Measurements from ENCODE around the gene CREB3L1. TPM values are rescaled to one million over a fixed set of nuclear protein-coding genes. Genes with fewer than 3 reads are reported as not detected.

The CREB3L1 gene
- total and polyA plus RNA-seq, 2 of the 13 experiments (the other 11 are each of a cell fraction or from before 2014, with no cell fraction given), result not detected

- TF ChIP-seq HMGXB4 (CRISPR knock-in tag; IDR thresholded peaks at IDR 0.05; ENCODE audit: borderline replicate concordance in 1 of 2, low read depth in 1 of 2) (no peak; a peak in 1 of 4 replicates), ZNF260 (CRISPR knock-in tag; IDR thresholded peaks at IDR 0.05; ENCODE audit: borderline replicate concordance, low read depth) (no peak), BRD4 (CRISPR knock-in tag; IDR thresholded peaks at IDR 0.05) (no peak), ZFP37 (CRISPR knock-in tag; IDR thresholded peaks at IDR 0.05; ENCODE audit: borderline replicate concordance) (no peak), TEAD3 (CRISPR knock-in tag; optimal IDR thresholded peaks at IDR 0.05; ENCODE audit: borderline replicate concordance) (no peak), XBP1 (CRISPR knock-in tag; IDR thresholded peaks at IDR 0.05) (no peak), GATA4 (IDR thresholded peaks at IDR 0.05; ENCODE audit: borderline replicate concordance, low read depth) (no peak), TOE1 (CRISPR knock-in tag; IDR thresholded peaks at IDR 0.05) (no peak), PRMT3 (CRISPR knock-in tag; IDR thresholded peaks at IDR 0.05; ENCODE audit: borderline replicate concordance, low read depth) (no peak), ZNF484 (CRISPR knock-in tag; IDR thresholded peaks at IDR 0.05; ENCODE audit: borderline replicate concordance, low read depth) (no peak), DR1 (CRISPR knock-in tag; IDR thresholded peaks at IDR 0.05) (peak; percentile 54; the same call in 1 of the 2 replicates), RBM39 (IDR thresholded peaks at IDR 0.05; ENCODE audit: low read depth, low read length, poor library complexity, severe bottlenecking) (no peak), SP5 (CRISPR knock-in tag; IDR thresholded peaks at IDR 0.05; ENCODE audit: borderline replicate concordance, low read depth) (no peak), ZNF616 (CRISPR knock-in tag; IDR thresholded peaks at IDR 0.05; ENCODE audit: low read depth) (no peak), FOSL1 (CRISPR knock-in tag; IDR thresholded peaks at IDR 0.05; ENCODE audit: borderline replicate concordance) (no peak), POLR2AphosphoS2 (IDR thresholded peaks at IDR 0.05; ENCODE audit: low read depth, low read length) (no peak), SMARCC2 (IDR thresholded peaks at IDR 0.05) (no peak), NFKBIZ (CRISPR knock-in tag; IDR thresholded peaks at IDR 0.05) (no peak), ZFY (CRISPR knock-in tag; IDR thresholded peaks at IDR 0.05) (peak; percentile 57; the same call in 1 of the 2 replicates), MBNL3 (CRISPR knock-in tag; conservative IDR thresholded peaks at IDR 0.05) (no peak), RAD21 (CRISPR knock-in tag; IDR thresholded peaks at IDR 0.05) (peak; percentile 77), TFAP4 (IDR thresholded peaks at IDR 0.05; ENCODE audit: borderline replicate concordance, low read depth) (no peak), ATF2 (CRISPR knock-in tag; IDR thresholded peaks at IDR 0.05) (no peak), ZNF276 (CRISPR knock-in tag; IDR thresholded peaks at IDR 0.05; ENCODE audit: low read depth) (no peak), MAFF (IDR thresholded peaks at IDR 0.05; ENCODE audit: low read depth, low read length) (no peak), TCF7 (IDR thresholded peaks at IDR 0.05; ENCODE audit: low read depth) (no peak)
These were observed 69.6 kb downstream of the CREB3L1 start, which contains the start of gene DGKZ (continued) for GRCh38 chr11:46346886-46347636.
